PFSK-1 (cell line): Measurements from ENCODE around the gene MDN1.

Experiments used
- FOXP2 ChIP-seq: optimal IDR thresholded peaks from 2 replicates; pipeline ENCODE3; 2011; ENCODE audit warnings: borderline replicate concordance, control low read depth, inconsistent platforms; ENCODE audit not compliant: insufficient read depth; ENCODE audit errors: extremely low read length, extremely low read depth
- POLR2AphosphoS5 ChIP-seq: IDR thresholded peaks from 2 replicates; pipeline ENCODE4 v1.6.1; 2012; ENCODE audit warnings: low read depth, mild to moderate bottlenecking, control low read depth, low read length, moderate library complexity
- SIN3A ChIP-seq: IDR thresholded peaks from 2 replicates; pipeline ENCODE4 v1.6.1; 2012; ENCODE audit warnings: mild to moderate bottlenecking, low read length, moderate library complexity, borderline replicate concordance; ENCODE audit not compliant: insufficient read depth
- TAF1 ChIP-seq: IDR thresholded peaks from 2 replicates; pipeline ENCODE4 v1.6.1; 2012; ENCODE audit warnings: low read length, control low read depth, borderline replicate concordance; ENCODE audit not compliant: insufficient read depth
- TF ChIP-seq, protein P1 (sequence below), 2 experiments: IDR thresholded peaks; 2 replicates each; pipeline versions ENCODE4 v1.6.1 to v1.8.0; 2011 to 2012; ENCODE audit warnings: low read depth in 2 of 2, low read length in 2 of 2, control low read depth in 1 of 2, inconsistent platforms in 1 of 2, mild to moderate bottlenecking in 1 of 2, moderate library complexity in 1 of 2; ENCODE audit not compliant: insufficient read depth in 1 of 2

The MDN1 gene

DNA sequence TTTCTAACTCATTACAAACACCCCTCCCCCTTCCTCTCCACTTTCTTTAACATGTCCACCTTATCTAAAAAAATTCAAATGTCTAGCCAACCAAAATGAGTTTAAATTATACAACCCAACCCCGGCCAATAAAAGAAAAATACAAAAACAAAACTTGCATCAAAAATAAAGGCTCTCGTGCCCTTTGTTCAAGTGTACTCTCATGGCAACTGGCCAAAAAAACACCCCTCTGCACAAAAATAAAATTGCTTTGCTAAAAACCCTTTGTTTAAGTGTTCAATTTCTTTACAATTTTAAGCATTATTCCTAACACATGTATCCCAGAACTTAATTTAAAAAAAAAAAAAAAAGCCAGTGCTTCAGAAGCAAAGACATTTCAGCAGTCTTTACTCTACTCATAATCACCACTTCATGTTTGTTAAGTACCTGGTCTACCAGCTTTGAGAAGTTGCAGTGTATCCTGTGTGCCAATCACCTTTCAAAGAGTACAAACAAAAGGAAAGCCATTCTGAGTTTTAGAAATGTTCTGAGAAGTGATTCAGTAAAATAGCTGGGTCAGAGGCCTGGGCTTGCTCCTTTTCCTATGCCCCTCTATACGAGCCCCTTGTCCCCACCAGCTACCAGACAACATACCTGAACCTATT, 87.5 kb downstream of the MDN1 start:
- TF ChIP-seq FOXP2 (no peak), POLR2AphosphoS5 (no peak), SIN3A (no peak), TAF1 (no peak)
- TF ChIP-seq, protein P1, sequence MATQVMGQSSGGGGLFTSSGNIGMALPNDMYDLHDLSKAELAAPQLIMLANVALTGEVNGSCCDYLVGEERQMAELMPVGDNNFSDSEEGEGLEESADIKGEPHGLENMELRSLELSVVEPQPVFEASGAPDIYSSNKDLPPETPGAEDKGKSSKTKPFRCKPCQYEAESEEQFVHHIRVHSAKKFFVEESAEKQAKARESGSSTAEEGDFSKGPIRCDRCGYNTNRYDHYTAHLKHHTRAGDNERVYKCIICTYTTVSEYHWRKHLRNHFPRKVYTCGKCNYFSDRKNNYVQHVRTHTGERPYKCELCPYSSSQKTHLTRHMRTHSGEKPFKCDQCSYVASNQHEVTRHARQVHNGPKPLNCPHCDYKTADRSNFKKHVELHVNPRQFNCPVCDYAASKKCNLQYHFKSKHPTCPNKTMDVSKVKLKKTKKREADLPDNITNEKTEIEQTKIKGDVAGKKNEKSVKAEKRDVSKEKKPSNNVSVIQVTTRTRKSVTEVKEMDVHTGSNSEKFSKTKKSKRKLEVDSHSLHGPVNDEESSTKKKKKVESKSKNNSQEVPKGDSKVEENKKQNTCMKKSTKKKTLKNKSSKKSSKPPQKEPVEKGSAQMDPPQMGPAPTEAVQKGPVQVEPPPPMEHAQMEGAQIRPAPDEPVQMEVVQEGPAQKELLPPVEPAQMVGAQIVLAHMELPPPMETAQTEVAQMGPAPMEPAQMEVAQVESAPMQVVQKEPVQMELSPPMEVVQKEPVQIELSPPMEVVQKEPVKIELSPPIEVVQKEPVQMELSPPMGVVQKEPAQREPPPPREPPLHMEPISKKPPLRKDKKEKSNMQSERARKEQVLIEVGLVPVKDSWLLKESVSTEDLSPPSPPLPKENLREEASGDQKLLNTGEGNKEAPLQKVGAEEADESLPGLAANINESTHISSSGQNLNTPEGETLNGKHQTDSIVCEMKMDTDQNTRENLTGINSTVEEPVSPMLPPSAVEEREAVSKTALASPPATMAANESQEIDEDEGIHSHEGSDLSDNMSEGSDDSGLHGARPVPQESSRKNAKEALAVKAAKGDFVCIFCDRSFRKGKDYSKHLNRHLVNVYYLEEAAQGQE (IDR thresholded peaks at IDR 0.05; ENCODE audit: insufficient read depth in 1 of 2, low read depth in 2 of 2, low read length in 2 of 2): no peak

- no peak for TF ChIP-seq FOXP2
- TF ChIP-seq, protein P1 (IDR thresholded peaks at IDR 0.05; ENCODE audit: insufficient read depth in 1 of 2, low read depth in 2 of 2, low read length in 2 of 2): no peak
- no peak for TF ChIP-seq TAF1
- no peak for TF ChIP-seq SIN3A
- TF ChIP-seq POLR2AphosphoS5: no peak
Measured at GRCh38 chr6:89729818-89730217, 89.8 kb downstream of the MDN1 start.

- TF ChIP-seq SIN3A (no peak), FOXP2 (no peak), TAF1 (no peak), POLR2AphosphoS5 (no peak)
- TF ChIP-seq, protein P1 (IDR thresholded peaks at IDR 0.05; ENCODE audit: insufficient read depth in 1 of 2, low read depth in 2 of 2, low read length in 2 of 2): no peak
Measured at GRCh38 chr6:89727501-89727900, 92.1 kb downstream of the MDN1 start.

- TF ChIP-seq FOXP2: no peak
- TF ChIP-seq, protein P1 (IDR thresholded peaks at IDR 0.05; ENCODE audit: insufficient read depth in 1 of 2, low read depth in 2 of 2, low read length in 2 of 2): no peak
- no peak for TF ChIP-seq POLR2AphosphoS5
Measured at GRCh38 chr6:89724981-89725380, 94.6 kb downstream of the MDN1 start.

DNA sequence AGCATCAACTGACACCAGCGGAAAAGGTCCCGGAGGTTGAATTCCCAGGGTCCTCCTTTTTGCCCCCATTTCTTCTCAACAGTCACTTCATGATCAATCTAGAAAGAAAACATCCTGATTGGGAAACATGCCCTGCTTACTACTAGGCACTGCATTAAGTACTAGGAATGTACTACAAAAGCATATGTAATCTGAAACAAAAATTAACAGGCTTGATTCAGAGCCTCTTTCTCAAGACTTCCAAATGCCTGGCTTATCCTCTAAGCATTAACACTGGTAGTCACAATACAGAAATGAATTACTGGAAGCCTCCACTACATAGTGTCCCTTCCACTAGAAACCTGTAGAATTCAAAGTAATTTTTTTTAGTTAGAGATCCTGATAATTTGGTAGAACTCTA, 96.5 kb downstream of the MDN1 start:
- TF ChIP-seq FOXP2: no peak
- TF ChIP-seq TAF1: no peak
- TF ChIP-seq SIN3A: no peak
- TF ChIP-seq, protein P1 (IDR thresholded peaks at IDR 0.05; ENCODE audit: insufficient read depth in 1 of 2, low read depth in 2 of 2, low read length in 2 of 2): no peak
- TF ChIP-seq POLR2AphosphoS5: no peak
